ENCODE results near the gene ANKS6.
"Not testable (repeated sequence)": the region's sequence is repeated elsewhere in the genome, so short reads cannot be mapped to it uniquely, and the experiment has no call there.

The ANKS6 gene

DNA sequence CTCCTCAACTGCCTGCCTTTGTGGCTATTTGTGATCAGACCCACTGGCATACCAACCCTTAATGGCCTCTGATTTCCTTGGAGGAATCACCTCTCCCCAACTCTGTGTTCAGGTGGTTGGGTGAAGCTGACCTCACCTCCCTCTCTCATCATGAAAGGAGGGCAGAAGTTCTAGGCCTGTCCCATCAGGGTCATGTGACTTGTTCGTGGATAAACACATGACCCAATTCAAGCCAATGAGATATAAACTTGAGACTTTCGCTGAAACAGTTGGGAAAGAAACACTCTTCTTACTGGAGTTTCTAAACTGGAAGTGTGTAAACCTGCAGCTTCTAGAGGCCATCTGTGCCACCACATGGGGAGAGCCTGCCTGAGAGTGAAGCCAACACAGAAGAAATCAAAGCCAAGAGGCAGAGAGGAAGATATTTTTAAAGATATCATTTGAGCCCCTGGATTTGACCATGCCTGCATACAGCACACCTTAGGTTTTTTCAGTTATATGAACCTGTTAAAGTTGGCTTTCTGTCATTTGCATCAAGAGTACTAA is 93.4 kb downstream of the ANKS6 start:
- FAIRE-seq (no peak), DNase-seq (ENCODE audit: low spot score) (no peak)

- DNase-seq (ENCODE audit: low spot score) (no peak), FAIRE-seq (no peak)
Observed at GRCh38 chr9:98702340-98702739, 94.0 kb downstream of the ANKS6 start.

DNA sequence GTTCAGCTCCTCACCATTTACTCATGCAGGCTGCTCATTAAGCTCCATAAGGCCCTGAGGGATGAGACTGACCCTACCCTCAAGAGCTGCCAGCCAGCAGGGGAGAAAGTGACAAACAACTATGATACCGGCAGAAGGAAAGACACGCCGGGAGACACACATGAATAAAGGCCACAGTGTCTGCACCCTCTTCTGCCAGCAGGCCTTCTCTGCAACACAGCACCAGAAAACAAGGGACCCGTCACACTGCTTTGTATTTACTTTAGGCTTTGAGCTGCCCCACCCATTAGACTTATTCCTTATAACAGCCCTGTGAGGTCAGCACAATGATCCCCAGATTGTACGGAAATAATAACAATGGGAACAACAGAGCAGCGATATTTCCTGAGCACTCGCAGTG is 94.8 kb downstream of the ANKS6 start:
- DNase-seq (ENCODE audit: low spot score) = no peak
- FAIRE-seq = no peak

- FAIRE-seq (no peak), DNase-seq (ENCODE audit: low spot score) (no peak)
Observed at GRCh38 chr9:98700801-98701200, 95.6 kb downstream of the ANKS6 start.

- FAIRE-seq = no peak
- DNase-seq (ENCODE audit: low spot score) = no peak
Observed at GRCh38 chr9:98698856-98699255, 97.5 kb downstream of the ANKS6 start.

DNA sequence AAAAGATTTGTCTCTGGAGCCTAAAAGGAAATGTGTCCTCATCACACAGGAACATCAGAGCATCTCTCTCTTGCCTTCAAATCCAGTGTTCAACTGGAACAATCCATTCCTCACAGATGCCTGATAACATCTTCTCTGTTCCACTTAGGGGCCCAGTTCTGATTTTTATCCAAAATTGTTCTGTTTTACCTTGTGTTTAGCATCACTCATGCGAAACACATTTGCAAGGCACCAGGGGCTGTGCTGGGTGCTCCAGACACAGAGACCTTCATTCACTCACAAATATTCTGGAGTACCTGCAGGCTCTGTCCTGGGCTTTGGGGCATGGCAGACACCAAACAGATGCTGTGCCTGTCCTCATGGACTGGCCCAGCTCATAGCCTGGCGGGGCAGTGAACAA is 101.4 kb downstream of the ANKS6 start:
- no peak for FAIRE-seq
- no peak for DNase-seq (ENCODE audit: low spot score)

DNA sequence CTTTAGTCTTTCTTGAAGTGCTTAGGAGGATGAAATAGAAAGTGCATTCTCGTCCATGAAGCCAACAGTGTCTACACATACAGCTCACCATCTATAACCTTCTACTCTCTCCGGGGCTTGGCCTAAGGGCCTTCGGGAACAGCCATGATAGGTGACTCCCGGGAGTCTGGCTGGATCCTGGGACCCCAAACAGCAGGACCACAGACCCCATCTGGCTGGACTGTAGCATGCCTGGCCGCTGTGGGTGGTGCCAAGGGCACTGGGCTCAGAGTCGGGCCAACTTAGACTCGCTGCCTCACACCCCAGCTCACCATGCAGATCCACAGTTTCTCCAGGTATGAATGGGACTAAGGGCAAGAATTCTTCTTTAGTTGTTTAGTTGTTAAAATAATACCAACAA is 104.0 kb downstream of the ANKS6 start:
- DNase-seq (ENCODE audit: low spot score) = no peak
- no peak for FAIRE-seq

DNA sequence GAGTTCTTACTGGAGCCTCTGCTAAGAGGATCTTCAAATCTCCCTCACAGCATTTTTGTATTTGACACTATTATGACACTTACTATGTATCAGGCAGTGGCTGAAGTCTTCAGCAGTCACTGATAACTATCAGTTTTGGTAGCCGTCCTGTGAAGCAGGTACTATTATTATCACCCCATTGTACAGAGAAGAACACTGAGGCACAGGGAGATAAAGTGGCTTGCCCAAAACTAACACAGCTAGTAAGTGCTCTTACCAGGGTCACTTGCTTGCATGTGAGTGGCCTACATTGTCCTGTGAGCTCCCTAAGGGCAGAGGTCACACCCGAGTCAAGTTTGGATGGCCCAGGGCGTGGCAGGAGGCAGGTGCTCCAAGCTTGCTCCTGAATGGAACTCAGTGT is 104.5 kb downstream of the ANKS6 start:
- DNase-seq (ENCODE audit: low spot score) (no peak), FAIRE-seq (no peak)

- DNase-seq (ENCODE audit: low spot score) (no peak), FAIRE-seq (no peak)
Observed at GRCh38 chr9:98690686-98691085, 105.7 kb downstream of the ANKS6 start.

- DNase-seq (ENCODE audit: low spot score) (no peak), FAIRE-seq (no peak)
Observed at GRCh38 chr9:98688710-98689495, 107.5 kb downstream of the ANKS6 start.

DNA sequence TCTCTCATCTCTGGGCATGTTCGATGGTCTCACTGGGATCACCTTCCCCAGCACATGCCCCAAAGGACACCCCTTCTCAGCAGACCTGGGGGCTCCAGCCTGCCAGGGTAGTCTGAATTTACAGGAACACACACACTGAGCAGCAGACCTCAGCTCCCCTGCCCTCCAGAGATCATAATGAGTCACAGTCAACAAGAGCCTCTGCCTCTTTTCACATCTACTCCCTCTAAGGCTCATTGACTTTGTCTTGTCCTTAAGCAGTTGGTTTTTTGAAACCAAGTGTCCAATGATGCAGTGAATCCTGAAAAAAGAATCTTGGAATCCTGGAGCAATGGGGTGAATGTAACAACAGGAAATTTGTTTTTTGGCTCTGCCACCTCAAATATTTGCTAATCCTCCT is 108.4 kb downstream of the ANKS6 start:
- DNase-seq (ENCODE audit: low spot score) (no peak), FAIRE-seq (no peak)

DNA sequence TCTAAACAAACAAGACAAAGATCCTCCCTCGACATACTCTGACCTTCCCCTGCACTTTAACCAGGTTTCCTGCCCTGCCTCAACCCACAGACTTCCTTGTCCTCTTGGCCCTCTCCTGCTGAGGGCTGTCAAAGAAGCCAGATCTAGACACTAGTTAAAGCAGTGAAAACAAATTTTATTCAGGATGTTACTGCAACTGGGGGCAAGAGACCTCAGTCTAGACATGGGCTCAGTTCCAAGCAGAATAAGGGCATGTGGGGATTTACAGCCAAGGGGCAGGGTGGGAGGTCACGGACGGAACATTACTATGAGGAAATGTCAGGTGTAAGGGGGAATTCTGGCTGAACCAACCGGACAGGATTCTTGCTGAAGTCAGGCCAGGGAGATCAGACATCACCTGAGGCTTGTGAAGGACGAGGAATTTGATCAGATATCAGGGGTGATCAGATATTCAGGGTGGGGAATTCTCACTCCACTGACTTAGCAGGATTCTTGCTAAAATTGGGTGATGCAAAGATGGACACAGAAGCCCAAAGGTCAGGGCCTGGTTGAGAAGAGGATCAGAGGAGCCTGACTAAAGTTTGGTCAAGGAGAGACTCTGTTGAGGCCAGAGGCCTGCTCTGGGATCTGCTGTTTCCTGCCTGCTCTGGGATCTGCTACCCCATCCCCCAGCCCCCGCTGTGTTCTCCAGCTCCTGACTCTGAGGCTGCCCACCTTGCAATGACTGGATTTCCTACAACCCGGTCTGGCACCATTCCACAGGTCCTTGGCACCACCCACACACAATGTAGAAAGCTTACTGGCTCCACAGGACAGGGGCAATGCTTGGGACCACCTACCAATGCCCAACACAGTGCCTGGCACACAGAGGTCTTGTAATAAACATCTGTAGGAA is 109.1 kb downstream of the ANKS6 start:
- FAIRE-seq (no peak), DNase-seq (ENCODE audit: low spot score) (no peak)

- not testable (repeated sequence) for FAIRE-seq; DNase-seq (ENCODE audit: low spot score)
Observed at GRCh38 chr9:98684816-98685215, 111.5 kb downstream of the ANKS6 start.
